HepG2 (cell line): Measurements from ENCODE around the gene CAMK2A. TPM values are rescaled to one million over a fixed set of nuclear protein-coding genes. Genes with fewer than 3 reads are reported as not detected.

Experiments used
- ATAC-seq: fragments of 200-7000 bp; cut with Tn5 transposase; 3 replicates; pipeline ENCODE4 v1.9.1; 2020; ENCODE audit warnings: mild to moderate bottlenecking, moderate library complexity
- BruUV-seq: library from RNA; stranded (reverse); fragments of 400-500 nt; replicated peaks from 2 replicates; lab custom pipeline; 2021; lab: Mats Ljungman, UMichigan
- CTCF ChIA-PET: fragments of 300-600 bp; formaldehyde crosslinking; extraction: SDS; loops from one replicate; lab custom pipeline; 2021; ENCODE audit warnings: low total read pairs, inconsistent platforms, low intra/inter-chr PET ratio; lab: Yijun Ruan, JAX
- POLR2A ChIA-PET: fragments of 350-600 bp; sonication (Branson Sonifier 250); formaldehyde crosslinking; loops from one replicate; lab custom pipeline; 2020; ENCODE audit warnings: antibody characterized with exemption, inconsistent platforms; lab: Yijun Ruan, JAX
- DNase-seq: peaks from one replicate; pipeline ENCODE4 v3.0.0-alpha.2; 2015; ENCODE audit warnings: low spot score
- FAIRE-seq: peaks from 3 replicates; lab custom pipeline; 2011; peaks lifted over from hg19 to GRCh38; lab: Jason Lieb, UNC
- H2AFZ ChIP-seq: one replicate; pipeline ENCODE4 v1.6.1; 2011; ENCODE audit warnings: low read length, inconsistent platforms
- H3K27ac ChIP-seq: fragments of 300-600 bp; 3 replicates; pipeline ENCODE4 v1.8.0; 2011; ENCODE audit warnings: mixed run types, mild to moderate bottlenecking, mixed read lengths, low read length, inconsistent platforms; ENCODE audit not compliant: insufficient read depth; ENCODE audit errors: extremely low read length
- H3K27me3 ChIP-seq, 2 experiments: fragments of 200-600 bp in 1 of 2; 2 replicates in 1 of 2; 3 replicates in 1 of 2; pipeline versions ENCODE4 v1.6.0 to v1.8.0; 2011; ENCODE audit warnings: low read length in 2 of 2, mild to moderate bottlenecking in 2 of 2, moderate library complexity in 2 of 2, inconsistent platforms in 1 of 2; ENCODE audit not compliant: insufficient read depth in 2 of 2, control insufficient read depth in 1 of 2
- H3K36me3 ChIP-seq, 2 experiments: fragments of 200-600 bp in 1 of 2; replicated peaks in 1 of 2; 2 replicates in 1 of 2; 3 replicates in 1 of 2; pipeline versions ENCODE4 v1.5.1 to v1.8.0; 2011; ENCODE audit warnings: low read length in 2 of 2, inconsistent platforms in 1 of 2; ENCODE audit not compliant: insufficient read depth in 2 of 2, control insufficient read depth in 1 of 2
- H3K4me1 ChIP-seq: 2 replicates; pipeline ENCODE4 v1.5.1; 2012; ENCODE audit warnings: low read length, inconsistent platforms; ENCODE audit not compliant: insufficient read depth
- H3K4me2 ChIP-seq: 2 replicates; pipeline ENCODE4 v1.6.0; 2011; ENCODE audit warnings: low read depth, low read length, inconsistent platforms
- H3K4me3 ChIP-seq, 3 experiments: fragments of 200-600 bp in 1 of 3; sonication (generic), shearing (Covaris generic) in 1 of 3; replicated peaks in 1 of 3; 2 replicates each; pipeline ENCODE4 v1.5.1; 2011 to 2016; ENCODE audit warnings: low read length in 3 of 3, inconsistent platforms in 2 of 3, low read depth in 2 of 3, mild to moderate bottlenecking in 2 of 3, control low read depth in 1 of 3, mixed read lengths in 1 of 3; ENCODE audit not compliant: insufficient read depth in 1 of 3
- H3K79me2 ChIP-seq: one replicate; pipeline ENCODE4 v1.6.1; 2011; ENCODE audit warnings: low read length, inconsistent platforms; ENCODE audit not compliant: insufficient read depth
- H3K9ac ChIP-seq: 2 replicates; pipeline ENCODE4 v1.6.0; 2011; ENCODE audit warnings: mild to moderate bottlenecking, low read depth, low read length, inconsistent platforms; ENCODE audit not compliant: insufficient read depth
- H3K9me3 ChIP-seq: 2 replicates; pipeline ENCODE4 v1.5.1; 2012; ENCODE audit warnings: mild to moderate bottlenecking, low read length
- H4K20me1 ChIP-seq: 2 replicates; pipeline ENCODE4 v1.6.0; 2011; ENCODE audit warnings: inconsistent platforms, mild to moderate bottlenecking, low read length, moderate library complexity; ENCODE audit not compliant: insufficient read depth
- AHR ChIP-seq: IDR thresholded peaks from 2 replicates; pipeline ENCODE4 v1.6.1; 2018; ENCODE audit warnings: missing genetic modification reagents, missing compliant biosample characterization
- EP300 ChIP-seq, 3 experiments: sonication (generic) in 1 of 3; formaldehyde crosslinking in 1 of 3; IDR thresholded peaks; 2 replicates each; pipeline versions ENCODE4 v1.5.1 to v1.6.1; 2011 to 2020; ENCODE audit warnings: low read depth in 2 of 3, low read length in 2 of 3, borderline replicate concordance in 1 of 3, improper control_type of control experiment in 1 of 3, mild to moderate bottlenecking in 1 of 3, missing genetic modification reagents in 1 of 3, moderate library complexity in 1 of 3
- HNRNPUL1 ChIP-seq: fragments of 200-400 bp; formaldehyde crosslinking; IDR thresholded peaks from 2 replicates; pipeline ENCODE4 v1.6.1; 2017; ENCODE audit warnings: low read depth, mild to moderate bottlenecking, low read length, moderate library complexity
- KMT2A ChIP-seq: sonication (generic); formaldehyde crosslinking; IDR thresholded peaks from 2 replicates; pipeline ENCODE4 v1.4.0; 2020; ENCODE audit warnings: missing genetic modification reagents
- NONO ChIP-seq, 2 experiments: fragments of 450-650 bp in 1 of 2; sonication (generic) in 1 of 2; formaldehyde crosslinking in 1 of 2; IDR thresholded peaks in 1 of 2; conservative IDR thresholded peaks in 1 of 2; 2 replicates each; pipeline versions ENCODE4 v1.6.1 to v1.8.0; 2017 to 2022; ENCODE audit warnings: mild to moderate bottlenecking in 1 of 2, missing genetic modification reagents in 1 of 2, moderate library complexity in 1 of 2
- POLR2A ChIP-seq, 2 experiments: IDR thresholded peaks; 2 replicates each; pipeline ENCODE4 v1.6.1; 2011; ENCODE audit warnings: low read depth in 2 of 2, low read length in 2 of 2, mild to moderate bottlenecking in 1 of 2, moderate library complexity in 1 of 2; ENCODE audit not compliant: insufficient read depth in 1 of 2
- SP1 ChIP-seq, 2 experiments: fragments of 450-650 bp in 1 of 2; sonication (generic) in 1 of 2; formaldehyde crosslinking in 1 of 2; IDR thresholded peaks; 2 replicates each; pipeline versions ENCODE4 v1.4.0 to v1.6.1; 2016 to 2020; ENCODE audit warnings: missing genetic modification reagents in 1 of 2
- TCF7L2 ChIP-seq: IDR thresholded peaks from 2 replicates; pipeline ENCODE4 v1.6.1; 2011; ENCODE audit warnings: mild to moderate bottlenecking, low read depth, low read length, moderate library complexity
- ZIK1 ChIP-seq: sonication (generic); formaldehyde crosslinking; IDR thresholded peaks from 2 replicates; pipeline ENCODE4 v1.5.0; 2020; ENCODE audit warnings: mild to moderate bottlenecking, low read depth, missing genetic modification reagents, borderline replicate concordance
- ZNF674 ChIP-seq: sonication (generic); formaldehyde crosslinking; IDR thresholded peaks from 2 replicates; pipeline ENCODE4 v1.5.0; 2020; ENCODE audit warnings: low read depth, mild to moderate bottlenecking, missing genetic modification reagents
- ZNF768 ChIP-seq: sonication (generic); formaldehyde crosslinking; IDR thresholded peaks from 2 replicates; pipeline ENCODE4 v1.4.0; 2020; ENCODE audit warnings: missing genetic modification reagents
- WGBS: methylation state at CpG from one replicate; pipeline ENCODE4 v1.1.6; 2017; ENCODE audit warnings: low lambda C conversion rate; 5-methylcytosine and 5-hydroxymethylcytosine counted together
- in situ Hi-C: cut with HindIII; loops from 2 replicates; pipeline ENCODE4 v1.10.0; 2017; ENCODE audit warnings: low pct_unique_long_range_greater_than_20kb; ENCODE audit not compliant: extremely low pct_ligation_motif_present
- intact Hi-C: fragments of 100-400 bp; cut with micrococcal nuclease; formaldehyde crosslinking; loops from one replicate; pipeline ENCODE4 v1.10.0; 2022; ENCODE audit not compliant: unreplicated experiment
- polyA plus RNA-seq, 8 experiments: library from polyadenylated mRNA; depleted of rRNA in 3 of 8; stranded (reverse) in 7 of 8; unstranded in 1 of 8; fragments of >200 nt; fragmentation: Illumina TruSeq in 4 of 8; extraction: Trizol in 4 of 8; gene quantifications; 2 replicates each; pipeline versions ENCODE4 v1.2.1 to v1.2.3, GENCODE V29; 2011 to 2016; ENCODE audit warnings: low read depth in 4 of 8, missing spikeins in 1 of 8, mixed read lengths in 1 of 8; ENCODE audit not compliant: insufficient read depth in 1 of 8
- total RNA-seq, 5 experiments: library from RNA; depleted of rRNA; stranded (reverse); fragments of >200 nt; fragmentation: Illumina TruSeq; extraction: Trizol; gene quantifications; 2 replicates each; pipeline ENCODE4 v1.2.3, GENCODE V29; 2016; ENCODE audit warnings: low read depth in 1 of 5
- TF ChIP-seq, protein P1 (sequence below): fragments of 450-650 bp; IDR thresholded peaks from 2 replicates; pipeline ENCODE4 v1.6.1; 2016
- TF ChIP-seq, protein P2 (sequence below): sonication (generic); formaldehyde crosslinking; IDR thresholded peaks from 2 replicates; pipeline ENCODE4 v1.8.0; 2022; ENCODE audit warnings: missing genetic modification reagents, low read depth, mild to moderate bottlenecking, borderline replicate concordance
- TF ChIP-seq, protein P3 (sequence below): sonication (generic); formaldehyde crosslinking; IDR thresholded peaks from 2 replicates; pipeline ENCODE4 v1.4.0; 2020; ENCODE audit warnings: missing genetic modification reagents, borderline replicate concordance
- TF ChIP-seq, protein P4 (sequence below): IDR thresholded peaks from 2 replicates; pipeline ENCODE4 v1.6.1; 2018; ENCODE audit warnings: missing genetic modification reagents, mild to moderate bottlenecking, missing compliant biosample characterization

CAMK2A gene
- total and polyA plus RNA-seq, 2 of the 13 experiments (the other 11 are each of a cell fraction or from before 2014, with no cell fraction given) = 0.11 TPM; not detected in 1

DNA sequence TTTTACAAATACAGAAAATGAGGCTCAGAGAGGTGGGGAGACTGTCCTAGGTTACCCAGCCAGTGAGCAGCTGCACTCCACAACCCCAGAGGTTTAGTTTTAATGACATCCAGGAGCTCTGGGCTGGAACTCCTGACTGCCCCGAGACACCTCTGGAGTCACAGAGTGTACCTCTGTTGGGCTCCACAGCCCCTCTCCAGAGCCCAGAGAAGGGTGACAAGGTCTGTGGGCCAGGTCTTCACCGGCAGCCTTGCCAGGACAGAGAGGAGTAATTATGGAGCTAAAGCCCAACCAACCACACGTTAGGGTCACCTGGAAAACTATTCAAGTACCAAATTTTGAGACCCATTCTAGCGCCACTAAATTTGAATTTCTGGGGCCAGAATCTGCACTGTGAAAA, 111.9 kb downstream of the CAMK2A start (continued):
- no peak for TF ChIP-seq NONO (IDR thresholded peaks at IDR 0.05)
- no peak for TF ChIP-seq NONO (CRISPR knock-in tag; conservative IDR thresholded peaks at IDR 0.05)
- no peak for TF ChIP-seq TCF7L2
- no peak for TF ChIP-seq AHR (CRISPR knock-in tag)

DNA sequence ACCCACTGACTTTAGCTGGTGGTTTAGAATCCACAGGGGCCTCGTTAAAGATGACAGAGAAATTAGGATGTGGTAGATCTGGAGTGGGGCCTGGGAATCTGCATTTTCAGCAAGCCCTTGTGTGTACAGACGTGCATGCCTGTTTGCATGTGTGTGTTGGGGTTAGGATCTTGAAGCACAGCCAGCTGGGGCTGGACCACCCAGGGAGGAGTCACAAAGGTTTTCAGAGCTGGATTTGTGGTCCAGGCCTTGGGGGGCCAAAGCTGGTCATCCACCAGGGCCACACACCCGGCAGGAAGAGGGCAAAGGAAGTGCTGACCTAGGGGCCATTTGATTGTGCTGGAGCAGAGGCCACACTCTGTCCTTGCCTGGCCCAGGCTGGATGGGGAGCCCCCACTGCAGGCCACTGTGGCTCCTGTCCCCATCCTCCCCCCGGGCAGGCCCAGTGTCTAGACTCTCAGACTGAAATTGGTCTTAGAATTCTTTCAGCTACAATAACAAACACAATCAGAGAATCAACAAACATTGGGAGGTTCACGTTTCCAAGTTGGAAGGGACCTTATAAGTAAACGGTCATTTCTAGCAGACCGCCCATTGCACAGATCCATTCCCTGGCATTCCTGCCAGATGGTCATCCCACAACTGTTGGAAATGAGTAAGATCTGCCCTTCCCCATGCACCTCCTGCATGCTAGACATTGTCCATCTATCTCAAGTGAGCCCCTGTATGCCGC, 112.7 kb downstream of the CAMK2A start:
- Histone ChIP-seq H3K9ac (no peak overlapping the region), H3K4me1 (peaks cover 14% of the 10 kb centered on the region), H3K9me3 (no peaks in the 10 kb centered on the region), H3K27me3 (peaks cover under 1 to 28% of the 10 kb centered on the region in 2 experiments; a peak in 3 of 5 replicates), H3K79me2 (no peaks in the 10 kb centered on the region), H3K4me2 (no peak overlapping the region), H3K4me3 (no peak overlapping the region), H4K20me1 (no peaks in the 10 kb centered on the region), H2AFZ (no peak overlapping the region), H3K27ac (no peak overlapping the region), H3K36me3 (no peaks in the 10 kb centered on the region)
- 33% methylated on average over 7 of the region's 8 CpGs for WGBS
- no peak for FAIRE-seq
- POLR2A ChIA-PET = interaction anchor here (1.8 kb wide), 1 partner anchor 34 kb away, joined by 4 read pairs; no protein-coding TSS in a partner anchor
- in situ Hi-C loops (loop anchor here (5.0 kb wide), 1 partner anchor 50 kb away; no protein-coding TSS in a partner anchor), intact Hi-C loops (no loop called here)
- ATAC-seq = no peak
- no TSS peak for BruUV-seq
- CTCF ChIA-PET = interaction anchor here (2.4 kb wide), 1 partner anchor 47 kb away, joined by 30 read pairs; no protein-coding TSS in a partner anchor
- DNase-seq = no peak
- TF ChIP-seq, protein P1, sequence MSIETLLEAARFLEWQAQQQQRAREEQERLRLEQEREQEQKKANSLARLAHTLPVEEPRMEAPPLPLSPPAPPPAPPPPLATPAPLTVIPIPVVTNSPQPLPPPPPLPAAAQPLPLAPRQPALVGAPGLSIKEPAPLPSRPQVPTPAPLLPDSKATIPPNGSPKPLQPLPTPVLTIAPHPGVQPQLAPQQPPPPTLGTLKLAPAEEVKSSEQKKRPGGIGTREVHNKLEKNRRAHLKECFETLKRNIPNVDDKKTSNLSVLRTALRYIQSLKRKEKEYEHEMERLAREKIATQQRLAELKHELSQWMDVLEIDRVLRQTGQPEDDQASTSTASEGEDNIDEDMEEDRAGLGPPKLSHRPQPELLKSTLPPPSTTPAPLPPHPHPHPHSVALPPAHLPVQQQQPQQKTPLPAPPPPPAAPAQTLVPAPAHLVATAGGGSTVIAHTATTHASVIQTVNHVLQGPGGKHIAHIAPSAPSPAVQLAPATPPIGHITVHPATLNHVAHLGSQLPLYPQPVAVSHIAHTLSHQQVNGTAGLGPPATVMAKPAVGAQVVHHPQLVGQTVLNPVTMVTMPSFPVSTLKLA = no peak
- TF ChIP-seq ZIK1 (CRISPR knock-in tag) (no peak), SP1 (IDR thresholded peaks at IDR 0.05) (no peak), SP1 (CRISPR knock-in tag; IDR thresholded peaks at IDR 0.05) (no peak), ZNF768 (CRISPR knock-in tag) (no peak), POLR2A (IDR thresholded peaks at IDR 0.05; ENCODE audit: insufficient read depth in 1 of 2, low read depth in 2 of 2, low read length in 2 of 2) (no peak), KMT2A (CRISPR knock-in tag) (no peak), EP300 (IDR thresholded peaks at IDR 0.05; ENCODE audit: low read depth in 2 of 2, low read length in 2 of 2) (no peak), EP300 (CRISPR knock-in tag; IDR thresholded peaks at IDR 0.05; ENCODE audit: borderline replicate concordance) (no peak), ZNF674 (no peak), HNRNPUL1 (no peak)
- TF ChIP-seq, protein P2, sequence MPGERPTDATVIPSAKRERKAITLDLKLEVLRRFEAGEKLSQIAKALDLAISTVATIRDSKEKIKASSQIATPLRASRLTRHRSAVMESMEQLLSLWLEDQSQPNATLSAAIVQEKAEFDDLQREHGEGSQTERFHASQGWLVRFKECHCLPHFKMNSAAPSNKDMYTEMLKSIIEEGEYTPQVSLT (CRISPR knock-in tag) = no peak
- TF ChIP-seq, protein P3, sequence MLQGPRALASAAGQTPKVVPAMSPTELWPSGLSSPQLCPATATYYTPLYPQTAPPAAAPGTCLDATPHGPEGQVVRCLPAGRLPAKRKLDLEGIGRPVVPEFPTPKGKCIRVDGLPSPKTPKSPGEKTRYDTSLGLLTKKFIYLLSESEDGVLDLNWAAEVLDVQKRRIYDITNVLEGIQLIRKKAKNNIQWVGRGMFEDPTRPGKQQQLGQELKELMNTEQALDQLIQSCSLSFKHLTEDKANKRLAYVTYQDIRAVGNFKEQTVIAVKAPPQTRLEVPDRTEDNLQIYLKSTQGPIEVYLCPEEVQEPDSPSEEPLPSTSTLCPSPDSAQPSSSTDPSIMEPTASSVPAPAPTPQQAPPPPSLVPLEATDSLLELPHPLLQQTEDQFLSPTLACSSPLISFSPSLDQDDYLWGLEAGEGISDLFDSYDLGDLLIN (CRISPR knock-in tag) = no peak
- TF ChIP-seq, protein P4, sequence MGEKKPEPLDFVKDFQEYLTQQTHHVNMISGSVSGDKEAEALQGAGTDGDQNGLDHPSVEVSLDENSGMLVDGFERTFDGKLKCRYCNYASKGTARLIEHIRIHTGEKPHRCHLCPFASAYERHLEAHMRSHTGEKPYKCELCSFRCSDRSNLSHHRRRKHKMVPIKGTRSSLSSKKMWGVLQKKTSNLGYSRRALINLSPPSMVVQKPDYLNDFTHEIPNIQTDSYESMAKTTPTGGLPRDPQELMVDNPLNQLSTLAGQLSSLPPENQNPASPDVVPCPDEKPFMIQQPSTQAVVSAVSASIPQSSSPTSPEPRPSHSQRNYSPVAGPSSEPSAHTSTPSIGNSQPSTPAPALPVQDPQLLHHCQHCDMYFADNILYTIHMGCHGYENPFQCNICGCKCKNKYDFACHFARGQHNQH (CRISPR knock-in tag) = no peak
